Suprapubic skin (tissue), 4 donors: Measurements from ENCODE around the gene BCAS1. TPM values are rescaled to one million over a fixed set of nuclear protein-coding genes. Genes with fewer than 3 reads are reported as not detected.

Source experiments
- DNase-seq, 2 donors: peaks; one replicate each; pipeline ENCODE4 v3.0.0-alpha.2; 2019; ENCODE audit warnings: low spot score in 2 of 2
- H3K27ac ChIP-seq: fragments of 200-600 bp; sonication (generic); one replicate; pipeline ENCODE4 v1.5.1; 2019
- H3K27me3 ChIP-seq: fragments of 200-600 bp; sonication (generic); one replicate; pipeline ENCODE4 v1.5.1; 2019
- H3K36me3 ChIP-seq: fragments of 200-600 bp; sonication (generic); one replicate; pipeline ENCODE4 v1.5.1; 2019
- H3K4me1 ChIP-seq: fragments of 200-600 bp; sonication (generic); one replicate; pipeline ENCODE4 v1.5.1; 2019
- H3K4me3 ChIP-seq: fragments of 200-600 bp; sonication (generic); one replicate; pipeline ENCODE4 v1.5.1; 2019; ENCODE audit warnings: mild to moderate bottlenecking
- H3K9me3 ChIP-seq: fragments of 200-600 bp; sonication (generic); one replicate; pipeline ENCODE4 v1.5.1; 2019
- CTCF ChIP-seq, 2 donors: fragments of 200-600 bp in 1 of 2; fragments of 450-650 bp in 1 of 2; sonication (generic) in 1 of 2; IDR thresholded peaks; one replicate each; pipeline ENCODE4 v1.5.1; 2016 to 2019; ENCODE audit warnings: antibody characterized with exemption in 2 of 2, mild to moderate bottlenecking in 1 of 2, moderate library complexity in 1 of 2
- EP300 ChIP-seq: sonication (generic); formaldehyde crosslinking; IDR thresholded peaks from one replicate; pipeline ENCODE4 v1.6.1; 2017; ENCODE audit warnings: antibody characterized with exemption
- POLR2A ChIP-seq, 2 donors: fragments of 450-650 bp; IDR thresholded peaks; one replicate each; pipeline ENCODE4 v1.6.1; 2017; ENCODE audit warnings: antibody characterized with exemption in 2 of 2, mild to moderate bottlenecking in 2 of 2, moderate library complexity in 2 of 2
- POLR2AphosphoS5 ChIP-seq, 3 donors: sonication (generic); formaldehyde crosslinking; IDR thresholded peaks; one replicate each; pipeline ENCODE4 v1.6.1; 2017; ENCODE audit warnings: antibody characterized with exemption in 3 of 3
- WGBS: methylation state at CpG from one replicate; pipeline ENCODE4 v1.1.5; 2018; 5-methylcytosine and 5-hydroxymethylcytosine counted together
- total RNA-seq, 4 donors: library from RNA; depleted of rRNA; stranded (reverse); fragments of >200 nt; gene quantifications; one replicate each; pipeline ENCODE4 v1.1.0, GENCODE V29; 2016

Gene BCAS1
- total RNA-seq, 4 donors from 2014 or later = 1.7 to 3.4 (median 2.1) TPM

GRCh38 chr20:54042021-54042420 lies 28.4 kb downstream of the BCAS1 start:
- no peaks in the 10 kb centered on the region for H3K27me3 ChIP-seq
- no peaks in the 10 kb centered on the region for H3K9me3 ChIP-seq
- no peak overlapping the region for H3K4me3 ChIP-seq
- no peak overlapping the region for H3K27ac ChIP-seq
- no peak for DNase-seq
- H3K4me1 ChIP-seq = peaks cover 8% of the 10 kb centered on the region
- WGBS = 87% methylated on average over 4 of the region's 4 CpGs
- H3K36me3 ChIP-seq = no peaks in the 10 kb centered on the region
- no peak for TF ChIP-seq CTCF (IDR thresholded peaks at IDR 0.05)
- no peak for TF ChIP-seq POLR2AphosphoS5 (IDR thresholded peaks at IDR 0.05)
- no peak for TF ChIP-seq EP300
- no peak for TF ChIP-seq POLR2A (IDR thresholded peaks at IDR 0.05)

DNA sequence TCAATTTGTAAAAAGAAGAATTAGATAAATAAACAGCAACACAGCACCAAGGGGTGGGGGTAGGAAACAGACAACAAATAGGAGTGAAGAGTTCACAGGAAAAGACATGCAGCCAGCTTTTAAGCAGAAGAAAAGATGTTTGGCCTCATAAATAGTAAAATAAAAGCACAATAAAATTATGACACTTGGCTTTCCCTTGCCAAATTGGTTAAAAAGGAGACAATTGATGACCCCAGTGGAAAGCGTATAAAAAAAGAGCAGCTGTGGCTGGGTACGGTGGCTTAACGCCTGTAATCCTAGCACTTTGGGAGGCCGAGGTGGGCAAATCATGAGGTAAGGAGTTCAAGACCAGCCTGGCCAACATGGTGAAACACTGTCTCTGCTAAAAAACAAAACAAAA lies 29.1 kb downstream of the BCAS1 start:
- H3K27ac ChIP-seq = no peak overlapping the region
- H3K27me3 ChIP-seq = no peaks in the 10 kb centered on the region
- DNase-seq = no peak
- H3K9me3 ChIP-seq = no peaks in the 10 kb centered on the region
- no peak overlapping the region for H3K4me3 ChIP-seq
- TF ChIP-seq POLR2A (IDR thresholded peaks at IDR 0.05) (no peak), CTCF (IDR thresholded peaks at IDR 0.05) (no peak), EP300 (no peak), POLR2AphosphoS5 (IDR thresholded peaks at IDR 0.05) (no peak)
- no peaks in the 10 kb centered on the region for H3K36me3 ChIP-seq
- WGBS = 70% methylated on average over 4 of the region's 4 CpGs
- H3K4me1 ChIP-seq = peaks cover 8% of the 10 kb centered on the region

DNA sequence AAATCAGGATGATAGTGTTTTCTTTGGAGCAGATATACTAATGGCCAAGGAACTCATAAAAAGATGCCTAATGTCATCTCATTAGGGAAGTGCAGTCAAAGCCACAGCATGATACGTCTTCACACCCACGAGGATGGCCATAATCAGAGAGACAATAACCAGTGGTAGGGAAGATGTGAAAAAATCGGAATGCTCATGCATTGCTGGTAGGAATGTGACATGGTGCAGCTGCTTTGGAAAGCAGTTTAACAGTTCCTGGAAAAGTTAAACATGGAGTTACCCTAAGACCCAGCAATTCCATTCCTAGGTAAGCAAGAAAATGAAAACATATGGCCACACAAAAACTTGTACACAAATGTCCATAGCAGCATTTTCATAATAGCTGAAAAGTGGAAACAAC lies 29.9 kb downstream of the BCAS1 start:
- 68% methylated on average over 3 of the region's 3 CpGs for WGBS

GRCh38 chr20:54038961-54039360 lies 31.4 kb downstream of the BCAS1 start:
- no peak for TF ChIP-seq CTCF (IDR thresholded peaks at IDR 0.05)
- Histone ChIP-seq H3K27me3 (no peaks in the 10 kb centered on the region), H3K4me3 (no peak overlapping the region), H3K27ac (no peak overlapping the region), H3K36me3 (no peaks in the 10 kb centered on the region), H3K9me3 (no peaks in the 10 kb centered on the region), H3K4me1 (peaks cover 7% of the 10 kb centered on the region)
- 61% methylated on average over 5 of the region's 5 CpGs for WGBS
- DNase-seq = no peak

More for the DNA sequence above, 29.9 kb downstream of the BCAS1 start:
- no peaks in the 10 kb centered on the region for H3K9me3 ChIP-seq
- no peaks in the 10 kb centered on the region for H3K27me3 ChIP-seq
- DNase-seq = no peak
- TF ChIP-seq EP300 = no peak
- TF ChIP-seq POLR2A (IDR thresholded peaks at IDR 0.05) = no peak
- no peak for TF ChIP-seq POLR2AphosphoS5 (IDR thresholded peaks at IDR 0.05)
- TF ChIP-seq CTCF (IDR thresholded peaks at IDR 0.05) = no peak
- H3K36me3 ChIP-seq = no peaks in the 10 kb centered on the region
- peaks cover 8% of the 10 kb centered on the region for H3K4me1 ChIP-seq
- H3K27ac ChIP-seq = no peak overlapping the region
- no peak overlapping the region for H3K4me3 ChIP-seq

GRCh38 chr20:54037525-54037924 lies 32.9 kb downstream of the BCAS1 start:
- no peaks in the 10 kb centered on the region for H3K36me3 ChIP-seq
- no peaks in the 10 kb centered on the region for H3K27me3 ChIP-seq
- no peak for TF ChIP-seq EP300
- no peak for TF ChIP-seq CTCF (IDR thresholded peaks at IDR 0.05)
- TF ChIP-seq POLR2A (IDR thresholded peaks at IDR 0.05) = no peak
- no peak for TF ChIP-seq POLR2AphosphoS5 (IDR thresholded peaks at IDR 0.05)
- no peak for DNase-seq
- 98% methylated on average over 1 of the region's 1 CpG for WGBS
- H3K4me1 ChIP-seq = no peaks in the 10 kb centered on the region
- no peak overlapping the region for H3K27ac ChIP-seq
- no peaks in the 10 kb centered on the region for H3K9me3 ChIP-seq
- H3K4me3 ChIP-seq = no peak overlapping the region
